ENCODE measurements around the gene CALHM4. TPM values are rescaled to one million over a fixed set of nuclear protein-coding genes. Genes with fewer than 3 reads are reported as not detected.

The CALHM4 gene
- total and polyA plus RNA-seq, 2 experiments from 2014 or later: not detected

GRCh38 chr6:116512734-116513133 lies 40.8 kb upstream of the CALHM4 start:
- H3K27me3 ChIP-seq: no peaks in the 10 kb centered on the region
- H3K27ac ChIP-seq: no peak overlapping the region
- H3K4me3 ChIP-seq: no peak overlapping the region
- no peak for DNase-seq (ENCODE audit: low read depth in 1 of 2, low spot score in 1 of 2)
- no peak for TF ChIP-seq CTCF (IDR thresholded peaks at IDR 0.05; ENCODE audit: low read depth, low read length)
- H3K36me3 ChIP-seq: no peaks in the 10 kb centered on the region
- H3K9me3 ChIP-seq (ENCODE audit: low read depth): no peaks in the 10 kb centered on the region
- no peaks in the 10 kb centered on the region for H3K4me1 ChIP-seq (ENCODE audit: low read depth)

- Histone ChIP-seq H3K9me3 (ENCODE audit: low read depth) (no peaks in the 10 kb centered on the region), H3K27me3 (no peaks in the 10 kb centered on the region), H3K4me1 (ENCODE audit: low read depth) (no peaks in the 10 kb centered on the region), H3K27ac (no peak overlapping the region), H3K4me3 (no peak overlapping the region), H3K36me3 (no peaks in the 10 kb centered on the region)
- no peak for TF ChIP-seq CTCF (IDR thresholded peaks at IDR 0.05; ENCODE audit: low read depth, low read length)
- DNase-seq (ENCODE audit: low read depth in 1 of 2, low spot score in 1 of 2): no peak
Measured at GRCh38 chr6:116513224-116513875, 40.2 kb upstream of the CALHM4 start.

GRCh38 chr6:116514111-116514510 lies 39.4 kb upstream of the CALHM4 start:
- Histone ChIP-seq H3K27ac (no peak overlapping the region), H3K36me3 (no peaks in the 10 kb centered on the region), H3K4me1 (ENCODE audit: low read depth) (no peaks in the 10 kb centered on the region), H3K4me3 (no peak overlapping the region), H3K9me3 (ENCODE audit: low read depth) (no peaks in the 10 kb centered on the region), H3K27me3 (no peaks in the 10 kb centered on the region)
- DNase-seq (ENCODE audit: low read depth in 1 of 2, low spot score in 1 of 2): no peak
- no peak for TF ChIP-seq CTCF (IDR thresholded peaks at IDR 0.05; ENCODE audit: low read depth, low read length)

- no peaks in the 10 kb centered on the region for H3K4me1 ChIP-seq (ENCODE audit: low read depth)
- no peak for DNase-seq (ENCODE audit: low read depth in 1 of 2, low spot score in 1 of 2)
- H3K27ac ChIP-seq: no peak overlapping the region
- TF ChIP-seq CTCF (IDR thresholded peaks at IDR 0.05; ENCODE audit: low read depth, low read length): no peak
- H3K4me3 ChIP-seq: no peak overlapping the region
- H3K9me3 ChIP-seq (ENCODE audit: low read depth): no peaks in the 10 kb centered on the region
- no peaks in the 10 kb centered on the region for H3K36me3 ChIP-seq
- no peaks in the 10 kb centered on the region for H3K27me3 ChIP-seq
Measured at GRCh38 chr6:116515141-116515540, 38.4 kb upstream of the CALHM4 start.

GRCh38 chr6:116518621-116519368 lies 34.8 kb upstream of the CALHM4 start:
- no peak for DNase-seq (ENCODE audit: low read depth in 1 of 2, low spot score in 1 of 2)
- Histone ChIP-seq H3K4me3 (no peak overlapping the region), H3K9me3 (ENCODE audit: low read depth) (no peaks in the 10 kb centered on the region), H3K27ac (no peak overlapping the region), H3K27me3 (no peaks in the 10 kb centered on the region), H3K36me3 (no peaks in the 10 kb centered on the region), H3K4me1 (ENCODE audit: low read depth) (no peaks in the 10 kb centered on the region)
- no peak for TF ChIP-seq CTCF (IDR thresholded peaks at IDR 0.05; ENCODE audit: low read depth, low read length)
